HFFc6 (cell line): ENCODE measurements around the gene OXER1. TPM values are rescaled to one million over a fixed set of nuclear protein-coding genes. Genes with fewer than 3 reads are reported as not detected.

Source experiments
- DNase-seq: peaks from one replicate; pipeline ENCODE4 v3.0.0-alpha.2; 2018
- H3K27ac Mint-ChIP-seq: 2 replicates; pipeline ENCODE4 v1.8.0; 2020; ENCODE audit warnings: mild to moderate bottlenecking, mixed read lengths
- H3K27me3 Mint-ChIP-seq: 2 replicates; pipeline ENCODE4 v1.8.0; 2021; ENCODE audit warnings: mild to moderate bottlenecking, moderate library complexity, mixed read lengths; ENCODE audit not compliant: insufficient read depth
- H3K36me3 Mint-ChIP-seq: 2 replicates; pipeline ENCODE4 v1.8.0; 2021; ENCODE audit warnings: low read depth, mixed read lengths
- H3K4me1 Mint-ChIP-seq: 2 replicates; pipeline ENCODE4 v1.8.0; 2020; ENCODE audit warnings: low read depth, mixed read lengths
- H3K4me3 Mint-ChIP-seq: 2 replicates; pipeline ENCODE4 v1.8.0; 2020; ENCODE audit warnings: mild to moderate bottlenecking, moderate library complexity, mixed read lengths
- H3K9me3 Mint-ChIP-seq: 2 replicates; pipeline ENCODE4 v1.8.0; 2020; ENCODE audit warnings: mild to moderate bottlenecking, mixed read lengths
- CTCF ChIP-seq: fragments of 200-600 bp; sonication (generic); IDR thresholded peaks from 2 replicates; pipeline ENCODE4 v1.5.0; 2021; ENCODE audit warnings: antibody characterized with exemption, mild to moderate bottlenecking
- total RNA-seq, 6 experiments: library from RNA; stranded (reverse); fragmentation: NEBNext Ultra II Directional; extraction: Animal tissue kit (Norgen Biotek cat#: 25700); gene quantifications; 2 replicates in 1 of 6; 3 replicates in 5 of 6; pipeline ENCODE4 v1.2.3, GENCODE V29; 2021

Gene OXER1
- total RNA-seq, 6 experiments from 2014 or later: not detected

DNA sequence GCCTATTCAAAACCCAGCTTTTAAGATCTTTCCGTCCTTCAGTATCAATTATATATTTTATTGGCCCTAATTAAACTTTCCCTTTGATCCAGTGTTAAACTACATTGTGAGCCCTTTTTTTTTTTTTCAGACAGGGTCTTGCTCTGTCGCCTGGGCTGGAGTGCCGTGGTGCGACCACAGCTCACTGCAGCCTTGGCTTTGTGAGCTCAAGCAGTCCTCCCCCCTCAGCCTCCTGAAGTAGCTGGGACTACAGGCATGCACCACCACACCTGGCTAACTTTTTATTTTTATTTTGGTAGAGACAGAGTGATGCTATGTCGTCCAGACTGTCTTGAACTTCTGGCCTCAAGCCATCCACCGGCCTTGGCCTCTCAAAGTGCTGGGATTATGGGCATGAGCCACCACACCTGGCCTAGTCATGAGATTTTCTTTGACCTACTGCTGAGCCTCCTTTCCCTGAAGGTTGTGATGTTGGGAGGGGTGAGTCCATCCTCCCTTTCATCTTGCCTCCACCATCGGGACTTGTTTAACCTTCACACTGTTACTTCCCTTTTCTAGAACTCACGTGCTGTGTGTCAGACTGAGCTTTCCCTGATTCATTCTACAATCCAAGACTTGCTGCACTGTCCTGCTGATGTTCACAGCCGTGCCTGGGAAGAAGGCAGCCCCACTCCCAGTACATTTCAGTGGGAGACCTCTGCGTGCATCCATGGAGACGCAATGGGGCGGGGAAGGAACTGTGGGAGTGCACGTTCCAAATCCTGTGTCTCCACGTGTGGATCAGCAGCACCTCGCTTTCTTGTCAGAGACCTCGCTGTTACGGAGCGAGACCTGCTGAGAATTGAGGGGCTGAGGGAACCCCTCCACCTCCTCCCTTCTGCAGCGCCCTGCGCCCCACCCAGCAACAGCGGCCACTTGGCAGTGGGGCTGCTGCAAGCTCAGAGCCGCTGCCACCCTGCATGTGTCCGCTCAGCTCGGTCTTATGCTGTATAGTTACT is 10.8 kb downstream of the OXER1 start:
- no peaks in the 10 kb centered on the region; the same call in none of the 2 replicates for H3K27me3 Mint-ChIP-seq
- TF ChIP-seq CTCF: no peak
- H3K27ac Mint-ChIP-seq: no peak overlapping the region
- no peaks in the 10 kb centered on the region for H3K9me3 Mint-ChIP-seq
- H3K4me1 Mint-ChIP-seq: peaks cover 22% of the 10 kb centered on the region
- DNase-seq: no peak
- no peaks in the 10 kb centered on the region; the same call in 1 of the 2 replicates for H3K36me3 Mint-ChIP-seq
- no peak overlapping the region for H3K4me3 Mint-ChIP-seq

DNA sequence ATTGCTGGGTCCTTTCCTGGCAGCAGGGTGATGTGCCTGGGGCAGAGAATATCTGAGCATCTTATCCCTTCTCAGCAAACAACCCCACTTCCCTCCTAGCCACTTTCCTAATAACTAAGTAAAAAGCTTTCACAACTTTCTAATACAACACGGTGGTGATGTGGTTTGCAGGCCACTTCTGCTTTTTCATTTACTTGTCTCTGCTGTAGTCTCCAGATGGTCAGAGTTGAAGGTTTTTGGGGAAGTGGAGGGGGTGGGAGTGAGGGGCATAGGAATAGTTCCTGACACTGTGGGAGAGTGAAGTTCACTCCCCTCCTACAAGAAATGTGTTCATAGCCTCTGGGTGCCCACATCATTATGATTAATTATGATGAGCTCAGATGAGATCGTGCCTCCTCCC is 11.6 kb downstream of the OXER1 start:
- Mint-ChIP-seq H3K9me3 (no peaks in the 10 kb centered on the region), H3K4me1 (peaks cover 22% of the 10 kb centered on the region), H3K36me3 (no peaks in the 10 kb centered on the region; the same call in 1 of the 2 replicates), H3K4me3 (no peak overlapping the region), H3K27ac (no peak overlapping the region), H3K27me3 (no peaks in the 10 kb centered on the region; the same call in none of the 2 replicates)
- no peak for TF ChIP-seq CTCF
- no peak for DNase-seq

DNA sequence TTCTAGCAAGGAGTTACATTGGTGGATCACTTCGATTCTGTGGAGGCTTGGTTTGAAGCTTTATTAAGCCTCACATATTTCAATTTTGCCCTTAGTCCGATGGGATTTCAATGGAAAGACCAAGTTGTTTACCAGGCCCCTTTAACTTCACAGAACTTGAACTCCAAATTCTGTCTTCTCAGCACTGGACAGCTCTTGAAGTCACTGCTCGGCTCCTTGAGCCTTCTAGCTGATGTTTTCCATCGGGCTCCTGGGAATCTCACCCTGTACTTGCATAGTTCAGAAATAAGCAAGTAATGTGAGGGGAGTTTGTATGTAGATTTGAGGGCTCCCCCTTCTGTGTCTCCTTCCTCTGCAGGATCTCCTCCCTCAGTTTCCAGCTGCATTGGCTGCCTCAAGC is 15.1 kb downstream of the OXER1 start:
- no peaks in the 10 kb centered on the region for H3K9me3 Mint-ChIP-seq
- no peak overlapping the region for H3K4me3 Mint-ChIP-seq

DNA sequence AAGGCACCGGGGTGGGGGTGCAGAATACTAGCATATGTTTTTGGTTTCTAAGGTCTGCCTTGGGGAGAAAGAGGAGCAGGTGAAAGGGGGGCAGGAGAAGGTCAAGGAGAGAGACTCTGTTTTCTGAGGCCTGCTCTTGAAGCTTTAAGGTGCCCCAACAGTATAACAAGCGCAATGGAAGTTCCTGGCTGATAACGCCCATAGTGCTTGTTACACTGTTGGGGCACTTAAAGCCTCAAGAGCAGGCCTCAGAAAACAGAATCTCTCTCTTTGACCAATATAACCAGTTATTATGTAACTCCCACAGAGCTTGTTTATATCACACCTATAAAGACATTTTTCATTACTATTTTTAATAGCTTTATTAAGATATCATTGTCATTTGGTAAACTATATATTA is 16.5 kb downstream of the OXER1 start:
- Mint-ChIP-seq H3K27ac (no peak overlapping the region), H3K4me1 (peaks cover 34% of the 10 kb centered on the region), H3K4me3 (no peak overlapping the region), H3K36me3 (no peaks in the 10 kb centered on the region; the same call in 1 of the 2 replicates), H3K27me3 (no peaks in the 10 kb centered on the region; the same call in none of the 2 replicates), H3K9me3 (no peaks in the 10 kb centered on the region)
- DNase-seq: no peak
- TF ChIP-seq CTCF: no peak

More for the DNA sequence above, 15.1 kb downstream of the OXER1 start:
- peaks cover 28% of the 10 kb centered on the region for H3K4me1 Mint-ChIP-seq
- DNase-seq: no peak
- TF ChIP-seq CTCF: no peak
- no peak overlapping the region for H3K27ac Mint-ChIP-seq
- H3K36me3 Mint-ChIP-seq: no peaks in the 10 kb centered on the region; the same call in 1 of the 2 replicates
- H3K27me3 Mint-ChIP-seq: no peaks in the 10 kb centered on the region; the same call in none of the 2 replicates

- Mint-ChIP-seq H3K9me3 (no peaks in the 10 kb centered on the region), H3K27me3 (no peaks in the 10 kb centered on the region; the same call in 1 of the 2 replicates), H3K4me1 (peaks cover 34% of the 10 kb centered on the region), H3K4me3 (no peak overlapping the region), H3K27ac (no peak overlapping the region), H3K36me3 (no peaks in the 10 kb centered on the region)
- TF ChIP-seq CTCF: no peak
- DNase-seq: no peak
These were observed 19.3 kb downstream of the OXER1 start for GRCh38 chr2:42744545-42745082.
